SK-N-DZ (cell line): Measurements from ENCODE around the gene MZT1.

Source experiments
- DNase-seq: peaks from one replicate; pipeline ENCODE4 v3.0.0-alpha.2; 2015; ENCODE audit warnings: low spot score
- small RNA-seq, 2 experiments: library from RNA; depleted of rRNA; stranded (forward); fragments of <200 nt; gene quantifications; one replicate each; pipeline ENCODE3, GENCODE V24; 2014

MZT1 gene

GRCh38 chr13:72686766-72687165 lies 40.7 kb downstream of the MZT1 start:
- peak; percentile 24 for DNase-seq

GRCh38 chr13:72680353-72680752 lies 47.1 kb downstream of the MZT1 start:
- no peak for DNase-seq

GRCh38 chr13:72678312-72678711 lies 49.1 kb downstream of the MZT1 start:
- DNase-seq = no peak

- peak; percentile 77 for DNase-seq
Observed at GRCh38 chr13:72677431-72677830, 50.0 kb downstream of the MZT1 start.

GRCh38 chr13:72666391-72666790 lies 61.0 kb downstream of the MZT1 start:
- no peak for DNase-seq

GRCh38 chr13:72662548-72662947 lies 64.9 kb downstream of the MZT1 start:
- no peak for DNase-seq

Small RNA genes lying within 50 kb of the gene (small RNA-seq; reads per million reads assigned to genes)
- gene RNU6-80P = 0 to 0.04 reads per million in 2 experiments
